ENCODE results near the gene WSCD2. TPM values are rescaled to one million over a fixed set of nuclear protein-coding genes. Genes with fewer than 3 reads are reported as not detected.

The WSCD2 gene
- total RNA-seq, 4 donors from 2014 or later: under 0.01 to 1.5 (median 0.49) TPM; not detected in 1

GRCh38 chr12:108128221-108129016, 669 bp upstream of the WSCD2 start:
- TF ChIP-seq, protein P1, sequence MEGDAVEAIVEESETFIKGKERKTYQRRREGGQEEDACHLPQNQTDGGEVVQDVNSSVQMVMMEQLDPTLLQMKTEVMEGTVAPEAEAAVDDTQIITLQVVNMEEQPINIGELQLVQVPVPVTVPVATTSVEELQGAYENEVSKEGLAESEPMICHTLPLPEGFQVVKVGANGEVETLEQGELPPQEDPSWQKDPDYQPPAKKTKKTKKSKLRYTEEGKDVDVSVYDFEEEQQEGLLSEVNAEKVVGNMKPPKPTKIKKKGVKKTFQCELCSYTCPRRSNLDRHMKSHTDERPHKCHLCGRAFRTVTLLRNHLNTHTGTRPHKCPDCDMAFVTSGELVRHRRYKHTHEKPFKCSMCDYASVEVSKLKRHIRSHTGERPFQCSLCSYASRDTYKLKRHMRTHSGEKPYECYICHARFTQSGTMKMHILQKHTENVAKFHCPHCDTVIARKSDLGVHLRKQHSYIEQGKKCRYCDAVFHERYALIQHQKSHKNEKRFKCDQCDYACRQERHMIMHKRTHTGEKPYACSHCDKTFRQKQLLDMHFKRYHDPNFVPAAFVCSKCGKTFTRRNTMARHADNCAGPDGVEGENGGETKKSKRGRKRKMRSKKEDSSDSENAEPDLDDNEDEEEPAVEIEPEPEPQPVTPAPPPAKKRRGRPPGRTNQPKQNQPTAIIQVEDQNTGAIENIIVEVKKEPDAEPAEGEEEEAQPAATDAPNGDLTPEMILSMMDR (IDR thresholded peaks at IDR 0.05; ENCODE audit: low read depth): no peak

DNA sequence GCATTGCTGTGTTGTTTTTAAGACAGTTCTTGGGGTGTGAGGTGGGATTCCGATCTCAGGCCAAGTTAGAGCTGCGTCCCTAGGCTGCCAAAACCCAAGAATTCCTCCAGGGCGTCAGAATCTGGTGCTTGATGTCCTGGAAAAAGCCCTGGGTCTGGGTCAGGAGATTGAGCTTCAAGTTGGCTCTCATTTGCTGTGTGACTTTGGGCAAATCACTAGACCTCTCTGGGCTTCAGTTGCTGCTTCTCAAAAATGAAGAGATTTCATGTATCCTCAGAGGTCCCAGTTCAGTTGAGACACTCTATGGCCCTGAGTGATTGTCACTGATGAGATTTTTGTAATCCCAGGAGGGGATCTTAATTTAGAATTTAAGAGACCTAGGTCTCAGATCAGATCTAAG, 1.9 kb downstream of the WSCD2 start:
- TF ChIP-seq, protein P1 (IDR thresholded peaks at IDR 0.05; ENCODE audit: low read depth): no peak

DNA sequence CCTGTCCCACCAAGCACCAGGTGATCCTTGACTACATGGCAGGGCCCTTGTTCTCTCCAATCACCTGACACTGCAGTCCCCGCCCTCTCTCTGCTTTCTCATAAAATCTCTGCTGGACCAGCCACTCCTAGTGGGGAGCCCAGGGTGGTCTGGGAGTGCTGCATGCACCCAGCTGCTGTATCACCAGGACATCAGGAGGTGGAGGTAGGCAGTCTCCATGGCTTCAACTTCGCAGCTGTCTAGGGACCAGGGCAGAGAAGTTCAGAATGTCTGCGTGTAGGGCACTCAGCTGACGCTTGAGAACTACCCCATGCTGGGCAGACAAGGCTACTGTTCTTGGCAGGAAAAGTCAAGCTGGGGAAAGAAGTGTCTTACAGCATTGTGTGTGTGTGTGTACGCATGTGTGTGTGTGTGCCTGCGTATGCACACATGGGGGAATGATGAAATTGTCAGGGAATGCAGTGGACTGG, 2.6 kb downstream of the WSCD2 start:
- TF ChIP-seq, protein P1 (IDR thresholded peaks at IDR 0.05; ENCODE audit: low read depth): no peak

GRCh38 chr12:108133482-108133881, 4.4 kb downstream of the WSCD2 start:
- TF ChIP-seq, protein P1 (IDR thresholded peaks at IDR 0.05; ENCODE audit: low read depth): no peak

- TF ChIP-seq, protein P1 (IDR thresholded peaks at IDR 0.05; ENCODE audit: low read depth): no peak
These were observed 5.7 kb downstream of the WSCD2 start for GRCh38 chr12:108134744-108135143.

DNA sequence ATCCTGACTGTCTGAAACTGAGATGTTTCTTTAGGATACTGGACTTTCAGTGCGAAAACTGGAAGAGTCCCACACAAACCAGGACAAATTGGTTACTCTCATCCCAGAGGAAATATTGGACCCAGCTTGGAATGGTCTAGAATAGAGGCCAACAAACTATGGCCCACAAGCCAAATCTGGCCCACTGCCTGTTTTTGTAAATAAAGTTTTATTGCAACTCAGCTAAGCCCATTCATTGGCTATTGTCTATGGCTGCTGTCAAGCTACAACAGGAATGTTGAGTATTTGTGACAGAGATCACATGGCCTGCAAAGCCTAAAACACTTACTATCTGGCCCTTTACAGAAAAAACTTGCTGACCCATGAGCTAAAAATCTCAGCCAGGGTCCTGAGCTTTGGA, 6.5 kb downstream of the WSCD2 start:
- TF ChIP-seq, protein P1 (IDR thresholded peaks at IDR 0.05; ENCODE audit: low read depth): no peak

DNA sequence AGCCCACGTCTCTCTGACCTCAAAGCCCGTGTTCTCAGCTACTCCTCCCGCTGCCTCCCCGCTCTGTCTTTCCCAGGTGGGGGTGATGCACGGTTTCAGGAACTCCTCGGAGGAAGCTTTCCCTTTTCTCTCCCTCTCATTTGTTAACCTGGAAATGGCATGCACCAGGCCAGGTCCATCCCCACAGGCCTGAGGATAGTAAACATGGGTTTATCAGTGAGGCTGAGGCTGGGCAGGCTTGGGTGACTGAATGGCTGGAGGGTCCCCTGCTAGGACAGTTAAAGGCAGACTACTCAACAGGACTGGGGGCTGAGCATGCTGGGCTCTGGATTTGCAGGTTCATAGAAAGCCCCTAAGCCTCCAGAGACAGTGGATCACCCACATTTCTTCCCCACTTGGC, 7.6 kb downstream of the WSCD2 start:
- TF ChIP-seq, protein P1 (IDR thresholded peaks at IDR 0.05; ENCODE audit: low read depth): no peak
